Stimulated activated CD8-positive, alpha-beta memory T cell treated with anti-CD3 and anti-CD28 coated beads, Interleukin-7, amount 100 ng/mL, for 4 hours (primary cell): Measurements from ENCODE around the gene ASAP2.

Experiments
- DNase-seq, 2 donors: peaks; one replicate each; pipeline ENCODE4 v3.0.0-alpha.2; 2020; ENCODE audit warnings: low read depth in 2 of 2

ASAP2 gene

GRCh38 chr2:9318461-9319337 lies 112.1 kb downstream of the ASAP2 start:
- no peak for DNase-seq

DNA sequence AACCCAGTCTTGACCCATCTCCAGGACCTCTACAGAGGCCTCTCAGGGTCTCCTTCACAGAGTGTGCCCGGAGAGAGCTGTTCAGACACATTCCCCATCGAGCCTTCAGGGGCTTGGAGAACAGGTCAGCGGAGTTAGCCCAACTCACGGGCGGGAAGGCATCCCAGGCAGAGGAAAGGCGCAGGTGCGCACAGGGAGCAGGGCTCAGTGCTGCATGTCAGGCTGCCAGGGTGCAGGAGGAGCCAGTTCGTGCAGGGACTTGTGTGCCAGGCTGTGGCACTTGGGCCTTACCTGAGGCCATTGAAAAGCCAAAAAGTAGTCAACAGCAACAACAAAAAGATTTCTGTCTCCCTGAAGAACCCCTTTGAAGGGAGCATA lies 112.7 kb downstream of the ASAP2 start:
- DNase-seq = no peak

DNA sequence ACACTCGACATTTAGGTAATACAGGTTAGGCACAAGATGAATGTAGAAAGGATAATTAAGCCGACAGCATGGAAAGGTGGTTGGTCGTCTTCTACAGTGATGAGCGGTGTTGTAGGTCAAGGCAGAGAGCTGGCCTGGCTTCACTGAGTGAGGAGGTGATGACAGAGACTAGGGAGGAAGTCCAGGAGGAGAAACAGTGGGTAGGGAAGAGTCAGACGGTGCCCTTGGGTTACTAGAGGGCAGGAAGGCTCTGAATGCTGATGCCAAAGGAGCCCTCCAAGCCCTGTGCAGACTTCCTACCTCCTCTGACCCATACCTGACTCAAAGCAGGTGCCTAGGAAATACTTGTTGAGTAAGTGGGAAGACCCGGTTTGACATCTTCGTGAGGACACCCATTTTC lies 116.0 kb downstream of the ASAP2 start:
- DNase-seq = no peak

GRCh38 chr2:9325428-9325827 lies 118.8 kb downstream of the ASAP2 start:
- DNase-seq = no peak

DNA sequence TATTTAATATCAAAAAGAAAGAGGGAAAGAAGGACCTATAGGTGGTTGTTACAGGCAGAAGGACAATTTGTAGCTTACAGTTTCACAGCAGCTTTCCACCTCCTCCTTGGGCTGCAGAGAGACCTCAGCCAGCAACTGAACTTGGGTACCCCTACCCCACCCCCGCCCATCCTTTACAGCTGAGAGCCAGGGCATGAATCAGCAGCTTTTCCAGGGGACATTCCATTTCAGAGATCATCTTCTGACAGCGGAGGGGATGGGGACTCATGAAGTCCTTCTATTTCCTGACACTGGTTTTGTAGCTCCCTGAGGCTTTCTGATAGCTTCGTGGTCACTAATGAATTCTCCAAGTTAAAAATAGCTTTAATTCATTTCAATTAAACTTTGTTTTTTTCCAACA lies 120.4 kb downstream of the ASAP2 start:
- DNase-seq = no peak

DNA sequence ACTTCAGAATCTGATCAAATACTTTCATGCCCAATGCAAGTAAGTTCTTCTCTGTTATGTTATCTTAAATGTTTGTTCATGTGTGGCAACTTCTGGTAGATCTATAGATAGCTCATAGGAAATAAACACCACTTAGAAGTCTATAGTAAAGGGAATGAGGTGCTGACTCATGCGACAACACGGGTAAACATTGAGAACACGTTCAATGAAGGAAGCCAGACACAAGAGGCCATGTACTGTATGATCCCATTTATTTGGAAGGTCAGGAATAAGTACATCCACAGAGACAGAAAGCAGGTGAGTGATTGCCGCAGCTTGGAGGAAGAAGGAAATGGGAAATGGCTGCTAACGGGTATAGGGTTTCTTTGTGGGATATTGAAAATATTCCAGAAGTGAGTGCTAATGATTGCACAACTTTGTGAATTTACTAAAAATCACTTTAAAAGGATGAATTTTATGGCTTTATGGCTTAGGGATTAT lies 121.3 kb downstream of the ASAP2 start:
- DNase-seq = no peak

DNA sequence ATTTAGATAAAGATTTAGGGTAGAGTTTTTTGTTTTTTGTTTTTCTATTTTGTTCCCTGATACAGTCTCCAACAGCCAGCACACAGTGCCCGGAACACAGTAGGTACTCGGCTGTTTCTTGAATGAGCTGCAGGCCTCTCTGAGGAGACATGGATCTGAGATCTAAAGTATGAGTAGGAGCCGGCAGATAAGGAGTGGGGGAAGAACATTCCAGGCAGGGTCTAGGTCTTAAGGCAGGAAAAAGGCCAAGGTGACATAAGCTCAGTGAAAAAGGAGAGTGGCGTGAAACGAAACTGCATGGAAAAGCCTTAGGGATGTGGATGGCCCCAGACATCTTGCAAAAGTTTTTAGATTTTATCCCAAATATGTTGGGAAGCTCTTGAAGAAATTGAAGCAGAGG lies 122.3 kb downstream of the ASAP2 start:
- DNase-seq = no peak

DNA sequence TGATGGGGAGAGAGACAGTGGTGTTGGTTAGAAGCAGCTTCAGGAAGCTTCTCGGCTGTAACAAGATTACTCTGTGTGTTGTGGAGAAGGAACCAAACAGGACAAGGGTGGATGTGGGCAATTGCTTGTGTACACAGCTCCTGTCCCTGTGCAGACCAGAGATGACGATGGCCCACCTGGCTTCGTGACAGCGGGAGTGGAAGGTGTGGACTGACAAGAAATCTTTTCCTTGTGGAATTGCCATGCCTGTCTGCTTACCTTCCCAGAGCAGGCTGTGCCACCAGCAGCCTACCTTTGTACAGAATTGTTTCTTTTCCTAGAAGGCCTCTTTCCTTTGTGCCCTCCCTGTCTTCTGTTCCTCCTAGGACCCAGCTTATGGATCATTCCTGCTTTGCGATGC lies 122.9 kb downstream of the ASAP2 start:
- DNase-seq = no peak

- DNase-seq = no peak
Measured at GRCh38 chr2:9330612-9331270, 124.1 kb downstream of the ASAP2 start.

GRCh38 chr2:9331704-9332103 lies 125.1 kb downstream of the ASAP2 start:
- DNase-seq = no peak

GRCh38 chr2:9332136-9332852 lies 125.7 kb downstream of the ASAP2 start:
- DNase-seq = no peak

DNA sequence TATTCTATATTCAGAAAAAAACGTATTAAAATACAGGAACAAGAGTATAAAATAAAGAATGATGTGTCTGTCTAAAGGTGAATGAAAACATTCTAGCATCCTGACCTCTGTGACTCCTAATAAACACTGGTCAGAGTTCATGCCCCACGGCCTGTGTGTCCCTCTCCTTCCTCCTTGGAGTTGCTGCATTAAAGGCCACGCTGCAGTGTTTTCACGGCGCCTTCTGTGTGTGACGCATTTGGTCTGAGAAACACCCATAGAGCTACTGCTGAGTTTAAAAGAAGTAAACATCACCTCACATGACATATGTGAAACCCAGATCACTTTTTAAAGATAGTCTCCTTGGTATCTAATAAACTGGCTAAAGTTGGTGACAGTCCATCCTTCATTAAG lies 126.2 kb downstream of the ASAP2 start:
- no peak for DNase-seq

DNA sequence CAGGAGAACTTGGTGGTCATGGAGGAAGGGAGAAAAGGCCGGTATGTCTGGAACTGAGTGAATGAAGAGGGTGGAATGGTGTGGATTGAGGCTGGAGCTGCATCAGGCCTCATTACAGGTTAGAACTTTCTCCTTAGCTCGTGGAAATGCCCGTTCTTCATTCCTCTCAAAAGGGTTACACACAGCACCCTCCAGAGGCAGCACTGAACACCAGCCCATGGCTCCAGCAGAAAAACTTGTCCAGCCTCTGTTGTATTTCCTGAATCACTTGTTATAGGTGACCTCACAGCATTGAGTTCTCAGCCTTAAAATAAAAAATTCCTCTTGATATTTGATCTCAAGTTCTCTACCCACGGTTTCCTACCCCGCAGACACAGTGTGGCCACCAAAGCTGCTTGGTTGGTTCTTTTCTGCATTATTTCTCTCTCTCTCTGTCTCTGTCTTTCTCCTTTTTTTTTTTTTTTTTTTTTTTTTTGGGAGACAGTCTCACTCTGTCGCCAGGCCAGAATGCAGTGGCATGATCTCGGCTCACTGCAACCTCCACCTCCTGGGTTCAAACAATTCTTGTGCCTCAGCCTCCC lies 127.1 kb downstream of the ASAP2 start:
- DNase-seq = no peak

DNA sequence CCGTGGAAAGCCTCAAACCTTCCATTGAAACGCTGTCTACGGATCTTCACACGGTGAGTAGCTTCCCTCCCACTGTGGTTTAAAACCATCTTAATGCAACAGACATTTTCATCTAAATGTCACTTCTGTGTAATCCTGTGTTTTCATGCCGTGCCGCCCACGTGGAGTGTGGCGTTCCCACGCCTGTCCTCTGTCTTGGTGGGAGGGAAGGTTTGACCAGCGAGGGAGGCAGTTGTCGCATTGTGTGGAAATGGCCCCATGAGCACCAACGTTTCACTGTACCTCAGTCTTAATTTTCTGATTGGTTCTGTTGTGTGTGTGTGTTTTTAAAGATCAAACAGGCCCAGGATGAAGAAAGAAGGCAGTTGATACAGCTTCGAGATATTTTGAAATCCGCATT lies 128.1 kb downstream of the ASAP2 start:
- DNase-seq = no peak

DNA sequence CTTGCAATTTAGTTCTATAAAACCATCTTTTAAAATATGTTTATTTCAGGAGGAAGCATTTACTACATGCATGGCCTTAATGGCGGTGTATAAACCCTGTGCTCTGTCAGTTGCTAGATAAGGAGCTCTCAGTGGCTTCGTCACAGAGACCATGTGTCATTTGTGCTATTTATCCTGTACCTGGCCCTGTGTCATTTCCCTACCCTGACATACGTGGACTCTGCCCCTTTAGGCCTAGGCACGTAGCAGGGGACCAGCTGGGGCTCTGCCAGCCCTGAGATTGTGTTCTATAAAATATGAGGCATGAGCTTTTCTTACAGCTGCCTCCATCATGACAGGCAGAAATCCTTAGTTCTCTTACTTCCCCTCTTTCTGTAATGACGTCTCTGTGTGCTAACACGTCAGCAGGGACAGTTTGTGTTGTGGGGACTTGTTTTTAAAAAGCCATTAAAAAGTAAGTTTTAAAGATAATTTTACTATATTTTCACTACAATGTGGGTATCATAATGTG lies 128.8 kb downstream of the ASAP2 start:
- no peak for DNase-seq

- no peak for DNase-seq
Measured at GRCh38 chr2:9336241-9336575, 129.6 kb downstream of the ASAP2 start.

DNA sequence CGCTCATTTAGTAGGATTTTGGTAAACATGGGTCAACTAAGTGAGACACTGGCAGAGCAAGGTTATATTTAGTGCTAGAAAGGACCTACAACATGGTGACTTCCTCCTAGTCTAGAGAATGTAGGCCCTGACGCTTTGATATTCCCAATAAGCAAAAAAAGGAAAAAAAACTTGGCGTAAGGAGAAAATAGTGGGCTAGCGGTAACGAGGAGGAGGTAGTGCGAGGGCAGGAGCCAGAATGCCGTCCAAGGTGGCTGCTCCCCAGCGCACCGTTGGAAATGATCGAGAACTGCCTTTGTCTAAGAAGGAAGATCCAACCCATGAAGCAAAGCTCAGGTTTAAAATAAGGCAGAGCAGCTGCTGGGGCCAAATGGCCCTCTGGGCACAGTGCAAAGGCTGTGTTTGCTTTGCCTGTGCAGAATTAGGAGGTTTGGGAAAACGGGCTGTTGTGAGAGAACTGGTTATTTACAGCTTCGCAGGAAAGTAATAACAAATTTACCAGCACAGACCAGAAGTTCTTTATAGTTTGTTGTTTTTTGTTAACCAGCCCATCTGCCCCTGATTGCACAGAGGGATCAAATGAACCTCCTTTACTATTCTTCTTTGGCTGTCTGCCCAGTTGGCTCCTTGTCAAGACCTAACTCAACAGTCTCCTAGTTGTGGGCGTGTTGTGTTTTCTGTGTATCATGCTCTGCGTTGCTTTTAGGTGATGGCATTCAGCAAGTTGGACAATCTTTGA lies 130.1 kb downstream of the ASAP2 start:
- no peak for DNase-seq

- DNase-seq = no peak
Measured at GRCh38 chr2:9337901-9338300, 131.3 kb downstream of the ASAP2 start.

GRCh38 chr2:9341337-9341887 lies 134.8 kb downstream of the ASAP2 start:
- no peak for DNase-seq

DNA sequence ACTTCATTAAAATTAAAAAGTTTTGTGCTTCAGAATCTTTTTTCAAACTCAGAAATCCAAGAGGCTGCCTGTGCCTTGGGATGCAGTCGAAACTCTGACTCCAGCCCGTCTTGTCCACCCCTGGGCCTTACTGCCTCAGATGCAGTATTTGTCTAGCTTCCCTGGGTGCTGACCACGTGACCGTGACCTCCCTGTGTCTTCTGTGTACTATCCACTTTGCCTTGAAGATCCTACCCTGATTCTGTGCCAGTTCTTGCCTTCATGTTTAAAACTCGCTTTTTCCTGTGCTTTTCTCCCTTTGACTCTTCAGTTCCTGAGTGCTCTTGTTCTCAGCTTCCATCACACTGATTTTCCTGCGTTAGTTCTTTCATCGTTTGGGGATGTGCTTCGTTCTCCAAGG lies 136.0 kb downstream of the ASAP2 start:
- no peak for DNase-seq

DNA sequence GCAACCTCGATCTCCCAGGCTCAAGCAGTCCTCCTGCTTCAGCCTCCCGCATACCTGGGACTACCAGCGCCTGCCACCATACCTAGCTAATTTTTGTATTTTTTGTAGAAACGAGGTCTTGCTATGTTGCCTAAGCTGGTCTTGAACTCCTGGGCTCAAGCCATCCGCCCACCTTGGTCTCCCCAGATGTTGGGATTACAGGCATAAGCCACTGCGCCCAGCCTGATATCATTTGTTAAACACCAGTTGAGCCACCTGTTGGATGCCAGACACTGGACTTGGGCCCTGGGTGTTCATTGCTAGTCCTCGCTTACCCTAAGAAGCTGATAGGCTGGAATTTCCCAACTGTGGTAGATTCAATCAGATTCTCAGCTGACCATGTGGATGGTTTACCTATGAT lies 136.9 kb downstream of the ASAP2 start:
- DNase-seq = no peak
